Upper lobe of right lung (tissue), 1 donor: ENCODE measurements around the gene ABCG1. TPM values are rescaled to one million over a fixed set of nuclear protein-coding genes. Genes with fewer than 3 reads are reported as not detected.

ENCODE experiments used
- ATAC-seq: fragments of 200-7000 bp; cut with Tn5 transposase; one replicate; pipeline ENCODE4 v1.9.1; 2020; ENCODE audit warnings: mild to moderate bottlenecking, moderate library complexity
- DNase-seq: peaks from one replicate; pipeline ENCODE4 v3.0.0-alpha.2; 2020
- H3K27ac ChIP-seq: fragments of 200-600 bp; one replicate; pipeline ENCODE4 v1.8.0; 2022
- H3K27me3 ChIP-seq: fragments of 200-600 bp; one replicate; pipeline ENCODE4 v1.8.0; 2022; ENCODE audit warnings: mild to moderate bottlenecking
- H3K36me3 ChIP-seq: fragments of 200-600 bp; one replicate; pipeline ENCODE4 v1.8.0; 2022
- H3K4me1 ChIP-seq: fragments of 200-600 bp; one replicate; pipeline ENCODE4 v1.8.0; 2022
- H3K4me3 ChIP-seq: fragments of 200-600 bp; one replicate; pipeline ENCODE4 v1.8.0; 2022; ENCODE audit warnings: mild to moderate bottlenecking
- H3K9me3 ChIP-seq: fragments of 200-600 bp; one replicate; pipeline ENCODE4 v1.8.0; 2022
- intact Hi-C: fragments of 100-400 bp; cut with DNase I; formaldehyde crosslinking; loops from one replicate; pipeline ENCODE4 v1.11.0; 2022
- total RNA-seq: library from RNA; stranded (reverse); fragmentation: NEBNext Ultra II Directional; extraction: Animal tissue kit (Norgen Biotek cat#: 25700); gene quantifications from one replicate; pipeline ENCODE4 v1.2.1, GENCODE V29; 2021
- TF ChIP-seq, protein P1 (sequence below): fragments of 200-600 bp; IDR thresholded peaks from one replicate; pipeline ENCODE4 v1.8.0; 2022; ENCODE audit warnings: antibody characterized with exemption
- donor health status: DM: no; HTN: yes; CAD: no; lungs with severe emphysema.

The ABCG1 gene
- total RNA-seq, 1 donor from 2014 or later = 62.6 TPM

DNA sequence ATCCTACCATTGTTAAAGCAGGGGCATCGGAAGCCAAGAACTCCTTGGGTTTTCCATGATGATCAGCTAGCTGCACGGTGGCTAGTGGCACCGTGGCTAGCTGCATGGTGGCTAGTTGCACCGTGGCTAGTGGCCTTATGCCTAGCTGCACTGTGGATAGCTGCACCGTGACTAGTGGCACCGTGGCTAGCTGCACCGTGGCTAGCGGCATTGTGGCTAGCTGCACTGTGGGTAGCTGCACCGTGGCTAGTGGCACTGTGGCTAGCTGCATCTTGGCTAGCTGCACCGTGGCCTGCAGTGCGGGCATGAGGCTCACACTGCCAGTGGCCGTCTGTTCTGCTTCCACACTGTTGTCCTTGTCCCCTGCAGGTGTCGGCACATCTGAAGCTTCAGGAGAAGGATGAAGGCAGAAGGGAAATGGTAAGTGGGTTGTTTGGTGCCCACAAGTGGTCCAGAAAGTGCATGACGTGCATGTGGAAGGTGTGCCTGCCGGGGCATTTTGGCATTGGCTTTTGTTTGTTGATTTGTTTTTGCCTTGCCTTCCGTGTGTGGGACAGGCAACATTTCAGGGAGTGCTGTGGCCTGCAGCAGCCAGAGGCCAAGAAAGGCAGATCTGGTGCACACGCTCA, 57.7 kb downstream of the ABCG1 start:
- TF ChIP-seq, protein P1, sequence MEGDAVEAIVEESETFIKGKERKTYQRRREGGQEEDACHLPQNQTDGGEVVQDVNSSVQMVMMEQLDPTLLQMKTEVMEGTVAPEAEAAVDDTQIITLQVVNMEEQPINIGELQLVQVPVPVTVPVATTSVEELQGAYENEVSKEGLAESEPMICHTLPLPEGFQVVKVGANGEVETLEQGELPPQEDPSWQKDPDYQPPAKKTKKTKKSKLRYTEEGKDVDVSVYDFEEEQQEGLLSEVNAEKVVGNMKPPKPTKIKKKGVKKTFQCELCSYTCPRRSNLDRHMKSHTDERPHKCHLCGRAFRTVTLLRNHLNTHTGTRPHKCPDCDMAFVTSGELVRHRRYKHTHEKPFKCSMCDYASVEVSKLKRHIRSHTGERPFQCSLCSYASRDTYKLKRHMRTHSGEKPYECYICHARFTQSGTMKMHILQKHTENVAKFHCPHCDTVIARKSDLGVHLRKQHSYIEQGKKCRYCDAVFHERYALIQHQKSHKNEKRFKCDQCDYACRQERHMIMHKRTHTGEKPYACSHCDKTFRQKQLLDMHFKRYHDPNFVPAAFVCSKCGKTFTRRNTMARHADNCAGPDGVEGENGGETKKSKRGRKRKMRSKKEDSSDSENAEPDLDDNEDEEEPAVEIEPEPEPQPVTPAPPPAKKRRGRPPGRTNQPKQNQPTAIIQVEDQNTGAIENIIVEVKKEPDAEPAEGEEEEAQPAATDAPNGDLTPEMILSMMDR = no peak

DNA sequence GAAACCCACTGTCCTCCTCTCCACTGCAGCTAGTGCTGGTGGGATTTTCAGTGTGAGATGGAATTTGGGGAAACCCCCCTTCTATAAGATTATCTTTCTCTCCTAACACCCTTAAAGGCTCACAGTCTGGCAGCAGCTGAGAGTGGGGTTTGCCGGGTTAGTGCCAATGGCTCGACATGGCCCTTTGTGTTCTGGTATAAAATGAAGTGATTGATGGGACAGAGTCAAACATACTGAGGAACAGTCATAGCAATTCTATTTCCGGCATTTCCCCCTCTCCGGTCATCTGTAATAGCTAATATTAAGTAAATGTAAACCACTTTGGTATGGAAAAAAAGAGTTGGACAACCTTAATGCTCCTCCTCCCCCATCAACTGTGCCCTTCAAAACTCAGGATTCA, 58.7 kb downstream of the ABCG1 start:
- Histone ChIP-seq H3K9me3 (no peaks in the 10 kb centered on the region), H3K27ac (no peak overlapping the region), H3K27me3 (no peaks in the 10 kb centered on the region), H3K4me3 (no peak overlapping the region), H3K4me1 (no peaks in the 10 kb centered on the region), H3K36me3 (peaks cover 17% of the 10 kb centered on the region)
- DNase-seq (no peak), ATAC-seq (no peak)
- intact Hi-C loops = no loop called here
- TF ChIP-seq, protein P1 = no peak

More for the DNA sequence above, 57.7 kb downstream of the ABCG1 start:
- ATAC-seq (no peak), DNase-seq (no peak)
- Histone ChIP-seq H3K9me3 (no peaks in the 10 kb centered on the region), H3K4me3 (no peak overlapping the region), H3K27ac (no peak overlapping the region), H3K27me3 (no peaks in the 10 kb centered on the region), H3K36me3 (peaks cover 17% of the 10 kb centered on the region), H3K4me1 (no peaks in the 10 kb centered on the region)
- intact Hi-C loops = no loop called here

DNA sequence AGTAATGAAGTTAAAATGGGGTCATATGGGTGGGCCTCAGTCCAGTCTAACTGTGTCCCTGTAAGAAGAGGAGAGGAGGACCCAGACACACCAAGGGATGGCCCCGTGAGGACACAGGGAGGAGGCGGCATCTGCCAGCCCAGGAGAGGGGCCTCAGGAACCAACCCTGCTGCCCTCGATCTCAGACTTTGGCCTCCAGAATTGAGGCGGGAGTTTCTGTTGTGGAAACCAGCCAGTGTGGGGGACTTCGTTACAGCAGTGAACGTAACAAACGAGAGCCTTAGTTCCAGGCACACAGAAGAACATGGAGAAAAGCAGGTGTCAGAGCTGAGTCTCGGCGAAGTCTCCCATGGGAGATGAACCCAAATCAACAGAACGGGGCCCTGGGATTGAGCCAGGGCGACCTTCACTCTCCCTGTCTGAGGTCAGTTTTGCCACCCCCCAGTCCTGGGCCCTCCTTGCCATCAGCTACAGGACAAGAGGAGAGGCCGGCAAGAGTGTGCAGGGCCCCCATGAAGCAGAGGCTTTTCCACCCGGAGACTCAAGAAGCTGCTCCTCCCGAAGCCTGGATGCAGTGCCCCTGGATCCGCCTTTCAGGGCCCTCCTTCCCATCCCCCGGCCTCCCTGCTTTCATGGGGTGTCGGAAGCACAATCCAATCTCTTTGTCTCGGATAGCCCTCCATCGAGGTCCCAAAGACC, 59.7 kb downstream of the ABCG1 start:
- ATAC-seq = no peak
- TF ChIP-seq, protein P1 = no peak
- Histone ChIP-seq H3K4me1 (no peaks in the 10 kb centered on the region), H3K27me3 (no peaks in the 10 kb centered on the region), H3K9me3 (no peaks in the 10 kb centered on the region), H3K4me3 (no peak overlapping the region), H3K27ac (no peak overlapping the region), H3K36me3 (peaks cover 17% of the 10 kb centered on the region)
- intact Hi-C loops = no loop called here
- DNase-seq = no peak

DNA sequence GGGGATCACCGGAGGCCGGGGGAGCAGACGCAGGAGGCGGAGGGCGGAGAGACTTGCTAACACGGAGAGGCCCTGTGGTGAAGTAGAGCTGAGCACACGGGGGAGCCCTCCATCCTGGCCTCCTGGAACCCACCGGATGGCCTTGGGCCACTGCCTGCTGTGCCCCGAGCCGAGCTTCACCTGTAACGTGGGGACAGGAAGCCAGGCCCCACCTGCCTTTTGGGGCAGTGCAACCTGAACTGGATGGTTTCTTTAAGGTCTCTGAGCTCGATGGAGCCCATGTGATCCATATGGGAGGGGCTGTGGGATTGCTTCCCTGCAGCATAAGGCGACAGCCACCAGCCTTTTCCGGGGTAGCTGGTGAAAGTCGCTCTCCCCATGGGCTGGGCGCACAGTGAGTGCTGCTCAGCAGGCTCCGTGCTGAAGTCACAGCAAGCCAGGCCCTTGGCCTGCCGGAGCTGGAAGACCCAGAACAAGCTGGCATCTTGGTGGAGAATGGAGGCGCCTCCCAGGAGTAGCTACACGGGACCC, 60.5 kb downstream of the ABCG1 start:
- no peaks in the 10 kb centered on the region for H3K27me3 ChIP-seq
- ATAC-seq (no peak), DNase-seq (no peak)
- no peaks in the 10 kb centered on the region for H3K9me3 ChIP-seq
- peaks cover 20% of the 10 kb centered on the region for H3K36me3 ChIP-seq
- no peak overlapping the region for H3K27ac ChIP-seq
- H3K4me1 ChIP-seq = no peaks in the 10 kb centered on the region
- no peak overlapping the region for H3K4me3 ChIP-seq
- intact Hi-C loops = no loop called here
- TF ChIP-seq, protein P1 = no peak

DNA sequence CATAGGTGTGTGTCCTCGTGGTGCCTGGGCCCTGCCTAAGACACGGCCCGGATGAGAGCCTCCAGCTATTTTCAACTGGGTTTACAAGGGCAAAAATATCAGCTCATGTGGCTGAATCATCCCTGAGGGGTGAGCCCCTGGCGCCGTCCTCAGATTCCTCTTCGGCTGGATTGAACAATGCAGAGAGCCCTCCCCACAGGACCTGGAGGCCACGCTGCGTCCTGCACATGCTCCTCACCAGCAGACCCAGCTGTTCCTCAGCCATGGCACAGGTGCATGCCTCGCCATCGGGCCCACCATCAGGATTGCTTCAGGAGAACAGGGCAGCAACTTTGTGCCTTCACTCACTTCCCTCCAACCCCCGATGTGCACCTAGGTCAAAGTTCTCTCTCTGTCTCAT, 60.9 kb downstream of the ABCG1 start:
- Histone ChIP-seq H3K27me3 (no peaks in the 10 kb centered on the region), H3K9me3 (no peaks in the 10 kb centered on the region), H3K4me3 (no peak overlapping the region), H3K27ac (no peak overlapping the region), H3K36me3 (peaks cover 25% of the 10 kb centered on the region), H3K4me1 (no peaks in the 10 kb centered on the region)
- DNase-seq = no peak
- intact Hi-C loops = no loop called here
- TF ChIP-seq, protein P1 = no peak
- ATAC-seq = no peak
